ENCODE results near the gene ARHGEF16.

ARHGEF16 gene

DNA sequence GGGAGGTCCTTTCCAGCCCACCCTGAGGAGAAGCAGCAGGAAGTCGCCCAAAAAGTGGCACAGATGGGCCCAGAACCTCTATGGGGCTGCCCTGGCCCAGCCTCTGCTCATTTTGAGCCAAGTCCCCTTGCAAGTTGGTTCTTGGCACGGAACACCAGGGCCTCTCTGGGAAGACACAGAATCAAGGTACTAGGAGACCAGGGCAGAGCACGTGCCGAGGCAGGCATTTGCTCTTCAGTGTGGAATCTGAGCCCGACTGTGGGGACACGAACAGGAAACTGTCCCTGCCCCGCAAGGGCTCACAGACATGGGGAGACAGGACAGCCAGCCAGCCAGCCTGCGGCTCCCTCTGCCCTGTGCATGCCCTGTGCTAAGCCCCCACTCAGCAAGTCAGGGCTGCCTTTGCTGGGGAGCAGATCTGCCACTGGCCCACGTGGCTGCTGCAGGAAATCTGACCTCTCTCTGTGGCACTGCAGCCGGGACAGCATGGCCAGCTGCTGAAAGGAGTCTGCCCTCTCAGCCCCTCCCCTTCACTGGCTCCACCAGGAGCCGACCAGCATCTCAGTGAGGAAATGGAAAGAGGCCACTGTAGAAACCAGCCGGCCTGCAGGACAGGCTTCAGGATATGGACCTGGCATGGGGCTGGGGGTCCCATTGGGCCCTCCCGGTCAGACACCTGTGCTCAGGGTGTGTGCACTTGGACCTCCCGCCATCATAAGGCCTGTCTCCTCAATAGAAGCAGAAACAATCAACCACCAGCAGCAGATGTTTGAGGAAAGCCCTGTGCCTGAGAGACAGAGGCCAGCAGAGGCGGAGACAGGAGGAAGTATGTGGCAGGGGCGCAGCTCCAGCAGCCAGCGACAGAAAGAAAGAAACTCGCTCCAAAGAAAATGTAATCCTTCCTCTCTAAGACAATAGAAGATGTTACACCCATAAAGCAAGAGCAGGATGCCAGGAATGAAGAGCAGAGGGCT, 3.7 kb downstream of the ARHGEF16 start:
- no peak for DNase-seq

DNA sequence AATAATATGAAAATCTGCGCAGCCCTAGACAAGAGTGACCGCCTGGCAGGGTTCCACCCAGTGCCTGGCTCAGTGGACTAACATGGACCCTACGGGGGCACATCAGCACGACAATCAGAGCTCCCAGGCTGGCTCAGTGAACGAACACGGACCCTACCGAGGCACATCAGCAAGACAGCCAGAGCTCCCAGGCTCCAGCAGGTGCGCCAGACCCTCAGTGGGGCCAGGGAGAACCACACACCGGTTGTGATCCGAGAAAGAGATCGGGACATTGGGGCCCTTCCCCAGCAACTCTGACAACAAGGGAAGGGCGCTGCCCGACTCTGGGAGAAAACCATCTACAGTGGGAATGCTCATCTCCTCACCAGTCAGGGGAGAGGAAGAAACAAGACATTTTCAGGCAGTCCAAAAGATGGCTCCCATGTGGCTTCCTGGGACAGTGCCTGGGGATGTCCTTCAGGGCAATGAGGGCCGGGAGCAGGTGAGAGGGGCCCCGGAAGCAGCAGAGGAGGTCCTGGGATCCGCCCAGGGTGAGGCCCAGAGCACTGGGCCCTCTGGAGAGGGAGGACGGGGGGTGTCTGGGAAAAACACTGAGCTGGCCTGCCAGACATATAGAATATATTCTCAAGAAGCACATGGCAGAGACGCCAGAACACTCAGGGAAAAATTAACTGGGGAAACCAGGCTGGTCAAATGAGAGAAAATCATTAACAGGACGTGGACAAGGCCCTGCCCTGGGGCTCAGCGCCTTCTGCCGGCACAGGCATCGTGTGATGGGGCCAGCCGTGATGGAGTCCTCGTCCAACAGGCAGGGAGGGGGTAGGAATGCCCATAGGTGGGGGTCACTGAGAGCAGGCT, 4.8 kb downstream of the ARHGEF16 start:
- no peak for DNase-seq

DNA sequence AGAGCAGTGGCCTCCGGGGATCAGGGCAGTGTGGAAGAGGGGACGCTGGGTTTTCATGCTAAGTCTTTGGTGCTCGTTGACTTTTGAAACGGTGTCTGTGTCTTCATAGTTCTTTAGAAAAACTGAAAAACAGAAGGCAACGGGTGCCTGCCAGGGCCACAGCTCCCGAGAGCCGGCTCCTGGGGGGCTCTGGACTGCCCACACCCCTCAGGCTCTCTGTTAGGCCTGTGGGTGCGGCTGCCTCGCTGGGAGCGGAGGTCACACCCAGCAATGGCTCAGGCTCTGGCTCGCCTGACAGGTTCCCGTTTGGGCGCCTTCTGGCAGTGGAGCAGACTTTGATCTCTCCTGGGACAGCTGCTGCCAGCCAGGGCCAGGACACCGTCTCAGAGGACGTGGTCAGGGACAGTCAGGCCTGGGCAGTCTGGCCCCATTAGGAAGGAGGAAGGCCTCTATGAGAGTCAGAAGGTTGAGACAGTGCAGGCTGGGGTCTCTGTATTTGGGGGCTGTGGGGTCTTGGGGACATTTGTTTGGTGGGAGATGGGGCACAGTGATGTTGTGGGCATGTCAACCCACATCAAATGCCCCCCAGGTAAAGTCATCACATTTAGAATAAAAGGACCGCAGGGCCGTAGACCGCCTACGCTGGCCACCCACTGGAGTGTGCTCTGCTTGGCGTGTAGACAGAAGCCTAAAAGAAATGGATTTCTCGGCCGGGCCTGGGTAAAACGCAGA, 5.6 kb downstream of the ARHGEF16 start:
- no peak for DNase-seq

DNA sequence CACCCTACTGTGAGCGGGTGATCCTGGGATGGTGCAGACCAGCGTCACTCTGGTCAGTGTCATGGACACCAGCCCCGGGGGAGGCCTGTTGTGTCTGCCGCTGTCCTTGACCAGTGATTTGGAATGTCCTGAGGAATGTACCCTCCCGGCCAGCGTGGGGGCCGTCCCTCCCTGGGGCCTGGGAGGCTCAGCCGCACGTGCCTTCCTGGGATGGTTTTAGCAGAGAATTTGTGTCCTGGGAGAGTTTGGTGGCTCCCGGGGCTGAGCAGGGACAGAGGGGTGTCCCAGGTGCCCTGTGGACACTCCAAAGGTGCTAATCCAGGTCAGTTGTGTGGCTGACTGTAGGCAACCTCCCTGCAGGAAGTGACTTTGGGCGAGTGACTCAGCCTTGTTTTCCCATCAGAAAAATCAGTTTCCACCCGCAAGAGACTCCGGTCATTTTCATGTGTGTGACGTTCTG, 6.2 kb downstream of the ARHGEF16 start:
- no peak for DNase-seq

DNA sequence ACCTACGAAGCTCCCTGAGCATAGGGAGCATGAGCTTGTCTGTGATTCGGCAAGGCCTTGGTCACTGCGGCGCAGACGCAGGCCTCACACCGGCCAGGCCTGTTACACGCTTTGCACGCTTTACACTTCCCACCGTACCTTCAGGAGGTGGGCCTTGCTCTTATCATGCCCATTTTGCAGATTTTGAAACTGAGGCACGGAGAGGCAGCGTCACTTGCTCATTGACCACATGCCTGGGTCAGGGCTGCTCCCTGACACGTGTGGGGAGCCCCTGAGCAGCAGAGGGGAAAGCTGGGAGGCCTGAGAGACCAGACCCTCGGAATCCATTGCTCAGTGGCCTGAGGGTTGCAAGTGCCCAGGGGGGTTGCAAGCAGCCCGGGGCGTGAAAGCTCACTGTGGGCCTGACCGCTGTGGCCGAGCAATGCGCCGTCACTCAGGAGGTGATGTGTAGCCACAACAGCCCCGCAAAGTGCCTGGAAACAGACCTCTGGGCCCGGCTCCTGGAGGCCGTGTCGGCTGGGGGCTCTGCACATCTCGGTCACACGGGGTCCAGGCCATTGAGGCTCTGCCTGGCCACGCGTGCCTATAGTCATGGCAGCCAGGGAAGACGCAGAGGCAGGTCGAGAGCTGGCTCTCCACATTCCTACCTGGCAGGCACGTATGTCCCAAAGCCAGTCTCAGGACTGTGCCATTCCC, 6.9 kb downstream of the ARHGEF16 start:
- no peak for DNase-seq

DNA sequence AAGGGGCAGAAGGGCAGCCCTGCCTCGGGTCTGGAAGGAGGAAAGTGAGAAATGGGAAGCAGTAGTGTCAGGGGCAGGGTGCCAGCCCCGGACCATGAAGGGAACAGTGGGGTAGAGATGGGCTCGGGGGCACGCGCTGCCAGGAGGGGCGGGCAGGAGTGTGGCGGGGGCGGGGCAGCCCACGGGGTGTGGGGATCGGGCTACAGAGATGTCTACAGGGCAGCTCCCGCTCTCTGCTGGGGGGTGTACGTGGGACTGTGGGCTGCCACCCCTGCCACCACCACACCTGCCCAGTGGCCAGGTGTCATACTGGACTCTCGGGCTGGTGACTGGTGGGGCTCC, 7.4 kb downstream of the ARHGEF16 start:
- DNase-seq: no peak

DNA sequence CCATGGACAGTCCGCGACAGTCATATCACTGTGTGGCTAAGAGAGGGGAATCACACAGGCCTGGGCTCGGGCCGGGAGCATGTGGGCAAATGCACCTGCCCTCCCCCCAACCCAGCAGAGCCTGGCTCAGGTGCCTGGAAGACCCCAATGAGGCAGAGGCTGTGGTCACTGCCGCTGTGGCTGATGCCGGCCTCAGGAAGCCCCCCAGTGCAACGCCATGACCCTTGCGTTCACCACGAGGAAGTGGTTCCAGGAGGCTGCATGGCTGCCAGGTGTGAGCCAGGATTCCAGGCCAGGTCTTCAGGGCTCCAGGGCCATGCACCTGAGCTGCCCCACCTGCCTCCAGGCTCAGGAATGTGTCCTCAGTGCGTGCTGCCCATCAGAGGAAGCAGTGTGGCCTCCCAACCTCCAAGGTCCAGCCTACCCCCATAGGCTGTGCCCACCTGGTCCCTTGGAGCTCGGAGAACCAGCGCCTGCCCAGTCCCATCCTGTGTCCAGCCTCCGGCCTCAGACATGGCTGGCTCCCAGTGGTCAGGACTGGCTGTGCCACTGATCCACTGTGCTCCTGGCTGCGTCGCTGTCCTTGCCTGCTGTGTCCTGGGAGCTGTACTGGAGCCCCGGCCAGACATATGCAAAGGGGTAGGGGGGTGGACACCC, 8.0 kb downstream of the ARHGEF16 start:
- DNase-seq: no peak

DNA sequence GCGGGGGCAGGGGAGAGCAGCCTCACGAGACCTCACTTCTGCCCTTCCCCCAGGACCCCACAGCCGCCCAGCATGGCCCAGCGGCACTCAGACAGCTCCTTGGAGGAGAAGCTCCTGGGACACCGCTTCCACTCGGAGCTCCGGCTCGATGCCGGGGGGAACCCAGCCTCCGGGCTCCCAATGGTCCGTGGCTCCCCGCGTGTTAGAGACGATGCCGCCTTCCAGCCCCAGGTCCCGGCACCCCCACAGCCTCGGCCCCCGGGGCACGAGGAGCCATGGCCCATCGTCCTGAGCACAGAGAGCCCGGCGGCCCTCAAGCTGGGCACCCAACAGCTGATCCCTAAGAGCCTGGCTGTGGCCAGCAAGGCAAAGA, 8.5 kb downstream of the ARHGEF16 start:
- DNase-seq: no peak

DNA sequence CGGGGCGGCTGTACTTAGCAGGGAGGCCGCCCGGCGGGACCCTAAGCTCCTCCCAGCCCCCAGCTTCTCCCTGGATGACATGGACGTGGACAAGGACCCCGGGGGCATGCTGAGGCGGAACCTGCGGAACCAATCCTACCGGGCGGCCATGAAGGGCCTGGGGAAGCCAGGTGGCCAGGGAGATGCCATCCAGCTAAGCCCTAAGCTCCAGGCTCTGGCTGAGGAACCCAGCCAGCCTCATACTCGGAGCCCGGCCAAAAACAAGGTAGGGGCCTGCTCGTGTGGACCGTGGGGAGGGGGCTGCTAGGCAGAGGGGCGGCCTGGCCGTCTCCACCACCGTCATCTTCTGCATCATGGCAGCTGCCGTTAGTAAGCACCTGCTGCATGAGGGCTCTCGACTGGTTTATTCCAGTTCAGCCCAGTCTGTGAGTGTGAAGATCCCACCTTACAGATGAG, 9.0 kb downstream of the ARHGEF16 start:
- no peak for DNase-seq

DNA sequence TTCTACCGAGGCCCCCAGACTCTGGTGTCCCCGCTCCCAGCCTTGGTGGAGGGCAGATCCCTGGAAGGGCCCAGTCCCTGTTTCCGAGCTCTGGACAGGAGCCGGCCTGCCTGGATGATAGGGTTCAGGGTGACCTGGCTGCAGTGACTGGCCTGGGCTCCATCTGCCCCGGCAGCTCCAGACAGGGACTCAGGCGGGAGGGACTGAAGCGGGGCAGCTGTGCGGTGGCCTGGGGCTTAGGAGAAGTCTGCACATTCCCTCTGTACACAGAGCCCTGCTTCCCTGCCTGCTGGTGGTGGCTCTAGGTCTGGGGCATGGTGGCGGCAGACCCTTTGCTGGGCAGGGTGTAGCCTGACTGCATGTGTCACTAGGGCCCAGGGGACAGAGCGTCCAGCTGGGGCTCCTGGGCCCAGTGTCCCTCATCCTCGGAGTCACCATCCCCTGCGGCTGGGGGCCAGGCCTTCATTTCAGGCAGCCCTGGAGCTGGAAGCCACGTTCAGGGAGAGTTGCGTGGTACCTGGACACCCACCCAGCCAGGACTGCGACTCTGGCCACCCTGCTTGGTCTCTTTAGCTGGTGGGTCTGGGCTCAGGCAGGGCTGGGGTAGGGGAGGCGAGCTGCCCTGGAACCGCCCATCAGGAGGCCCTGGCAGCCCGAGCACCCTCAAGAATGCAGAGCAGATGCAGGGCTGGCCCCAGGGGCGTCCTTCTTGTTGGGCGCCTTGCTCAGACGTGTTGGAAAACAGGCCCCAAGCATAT, 9.6 kb downstream of the ARHGEF16 start:
- DNase-seq: no peak

DNA sequence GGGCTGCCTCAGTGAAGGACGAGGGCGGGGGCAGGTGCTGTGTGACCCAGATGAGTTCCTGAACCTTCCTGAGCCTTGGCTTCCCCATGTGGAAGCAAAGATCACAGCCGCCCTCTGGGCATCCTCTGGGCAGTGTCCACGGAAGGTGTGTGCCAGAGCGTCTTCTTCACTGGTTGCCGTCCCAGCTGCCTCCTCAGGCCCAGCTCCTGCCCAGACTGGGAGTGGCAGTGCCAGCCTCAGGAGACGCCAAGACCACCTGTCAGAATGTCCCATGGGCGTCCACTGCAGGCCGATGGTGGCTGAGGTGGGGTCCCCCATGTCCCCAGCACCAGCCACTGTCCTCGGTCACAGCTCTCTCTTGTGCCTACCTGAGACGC, 10.2 kb downstream of the ARHGEF16 start:
- DNase-seq: no peak

DNA sequence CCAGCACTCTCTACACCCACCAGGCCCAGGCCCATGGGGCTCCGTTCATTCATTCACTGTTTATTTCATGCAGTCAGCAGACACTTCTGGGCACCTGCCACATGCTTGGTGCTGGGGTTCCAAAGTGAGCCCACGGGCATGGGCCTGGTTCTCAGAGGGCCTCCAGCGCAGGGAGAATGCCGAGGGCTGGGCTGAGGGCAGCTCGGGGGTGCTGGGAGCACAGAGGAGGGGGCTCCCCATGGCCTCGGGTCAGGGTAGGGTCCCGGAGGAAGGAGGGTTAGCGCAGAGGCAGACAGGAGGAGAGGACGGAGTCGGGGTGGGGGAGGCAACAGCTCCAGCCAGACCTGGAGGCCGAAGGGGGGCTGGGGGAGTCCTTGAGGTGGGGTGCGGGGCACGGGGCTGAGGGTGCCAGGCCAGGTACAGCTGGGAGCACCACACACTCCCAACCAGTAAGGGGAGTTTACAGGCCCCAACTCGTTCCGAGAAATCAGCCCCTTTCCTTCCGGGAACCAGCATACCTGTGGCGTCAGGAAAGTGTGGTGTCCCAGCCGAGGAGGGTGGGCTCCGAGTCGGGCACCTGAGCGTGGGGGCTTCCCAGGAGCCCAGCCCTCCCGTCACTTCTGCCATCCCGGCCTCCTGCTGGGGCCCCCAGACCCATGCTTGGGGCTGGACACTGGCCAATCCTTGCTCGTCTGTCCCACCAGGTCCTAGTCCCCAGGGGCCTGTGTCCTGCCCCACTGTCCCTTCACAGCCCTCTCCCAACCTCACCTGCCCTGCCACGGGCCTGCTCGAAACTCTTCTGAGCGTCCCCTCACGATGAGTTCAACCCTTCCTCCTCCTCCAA, 10.8 kb downstream of the ARHGEF16 start:
- DNase-seq: no peak

DNA sequence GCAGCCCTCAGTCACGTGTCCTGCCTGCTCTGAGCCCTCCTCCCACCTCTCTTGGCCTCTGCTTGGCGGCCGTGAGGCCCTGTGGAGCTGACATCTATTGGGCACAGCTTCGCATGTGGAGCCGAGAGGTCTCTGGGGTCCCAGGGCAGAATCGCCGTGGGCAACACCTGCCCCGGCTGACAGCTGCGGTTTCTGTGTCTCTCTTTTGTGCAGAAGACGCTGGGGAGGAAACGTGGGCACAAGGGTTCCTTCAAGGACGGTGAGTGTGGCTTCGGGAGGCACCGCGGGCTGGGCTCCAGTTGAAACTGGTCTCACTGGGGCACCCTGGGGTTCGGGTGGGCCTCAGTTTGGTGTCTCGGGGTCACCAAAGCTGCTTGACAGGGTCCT, 11.5 kb downstream of the ARHGEF16 start:
- no peak for DNase-seq

DNA sequence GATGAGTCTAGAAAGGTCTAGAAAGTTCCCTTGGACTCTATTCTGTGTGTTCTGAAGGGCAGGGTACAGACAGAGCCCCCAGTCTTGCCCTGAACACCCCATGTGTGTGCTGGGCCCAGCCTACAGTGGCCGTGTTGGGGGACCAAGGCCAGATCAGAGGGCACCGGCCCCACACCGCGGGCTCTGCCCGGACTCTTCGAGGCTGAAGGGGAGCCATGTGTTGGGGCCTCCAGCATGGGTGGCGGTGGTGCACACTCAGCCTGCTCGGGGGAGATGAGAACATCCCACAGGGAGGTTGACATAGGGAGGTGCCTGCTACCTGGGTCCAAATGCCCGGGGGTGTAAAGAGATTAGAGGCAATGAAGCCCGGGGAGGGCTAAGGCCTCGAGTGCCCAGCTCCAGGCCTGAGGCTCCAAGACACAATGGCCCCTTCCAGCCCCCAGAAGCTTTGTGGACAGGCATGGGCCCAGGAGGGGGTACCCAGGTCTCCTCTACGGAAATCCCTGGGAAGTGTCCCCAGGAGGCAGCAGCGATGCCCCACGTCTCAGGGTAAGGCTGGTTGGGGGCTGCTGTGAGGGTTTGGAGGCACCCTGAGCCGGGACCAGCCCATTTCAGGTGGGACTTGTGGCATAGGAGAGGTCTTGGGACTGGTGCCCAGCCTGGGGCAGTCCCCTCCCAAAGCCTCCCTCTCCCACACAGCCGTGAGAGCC, 12.1 kb downstream of the ARHGEF16 start:
- DNase-seq: no peak

DNA sequence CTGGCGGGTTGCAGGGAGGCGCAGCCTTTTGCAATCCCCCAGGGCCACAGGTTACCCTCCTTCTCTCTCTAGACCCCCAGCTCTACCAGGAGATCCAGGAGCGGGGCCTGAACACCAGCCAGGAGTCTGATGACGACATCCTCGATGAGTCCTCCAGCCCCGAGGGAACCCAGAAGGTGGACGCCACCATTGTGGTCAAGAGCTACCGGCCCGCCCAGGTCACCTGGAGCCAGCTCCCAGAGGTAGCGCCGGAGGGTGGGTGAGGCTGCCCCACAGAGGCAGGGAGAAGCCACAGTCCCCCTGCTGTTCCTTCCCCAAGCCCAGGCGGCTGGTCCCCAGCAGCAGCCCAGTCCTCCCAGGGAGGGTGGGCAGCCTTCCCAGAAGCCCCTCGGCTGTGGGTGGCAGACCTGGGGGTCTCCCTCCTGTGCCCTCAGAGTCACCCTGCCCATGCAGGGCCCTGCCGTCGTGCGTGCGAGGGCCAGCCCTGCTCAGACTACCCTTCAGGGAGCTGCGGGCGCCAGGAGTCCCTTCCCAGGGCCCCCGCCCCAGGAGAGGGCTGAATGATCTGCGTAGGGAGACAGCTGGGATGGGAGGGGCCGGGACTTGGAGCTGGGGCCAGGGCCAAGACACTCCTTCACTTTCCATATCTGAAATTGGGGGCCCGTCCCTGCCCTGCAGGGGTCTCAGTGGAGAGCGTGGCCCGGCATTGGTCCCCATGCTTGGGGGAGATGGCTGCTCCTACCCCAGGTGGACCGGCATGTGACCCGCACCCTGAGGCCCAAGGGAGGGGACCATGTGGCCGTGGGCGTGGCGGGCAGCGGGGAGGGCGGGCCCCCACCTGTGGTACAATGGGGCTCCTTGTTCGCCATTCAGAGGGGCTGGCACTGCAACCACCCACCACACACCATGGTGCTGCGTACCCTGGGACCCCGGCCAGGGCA, 12.9 kb downstream of the ARHGEF16 start:
- DNase-seq: no peak

DNA sequence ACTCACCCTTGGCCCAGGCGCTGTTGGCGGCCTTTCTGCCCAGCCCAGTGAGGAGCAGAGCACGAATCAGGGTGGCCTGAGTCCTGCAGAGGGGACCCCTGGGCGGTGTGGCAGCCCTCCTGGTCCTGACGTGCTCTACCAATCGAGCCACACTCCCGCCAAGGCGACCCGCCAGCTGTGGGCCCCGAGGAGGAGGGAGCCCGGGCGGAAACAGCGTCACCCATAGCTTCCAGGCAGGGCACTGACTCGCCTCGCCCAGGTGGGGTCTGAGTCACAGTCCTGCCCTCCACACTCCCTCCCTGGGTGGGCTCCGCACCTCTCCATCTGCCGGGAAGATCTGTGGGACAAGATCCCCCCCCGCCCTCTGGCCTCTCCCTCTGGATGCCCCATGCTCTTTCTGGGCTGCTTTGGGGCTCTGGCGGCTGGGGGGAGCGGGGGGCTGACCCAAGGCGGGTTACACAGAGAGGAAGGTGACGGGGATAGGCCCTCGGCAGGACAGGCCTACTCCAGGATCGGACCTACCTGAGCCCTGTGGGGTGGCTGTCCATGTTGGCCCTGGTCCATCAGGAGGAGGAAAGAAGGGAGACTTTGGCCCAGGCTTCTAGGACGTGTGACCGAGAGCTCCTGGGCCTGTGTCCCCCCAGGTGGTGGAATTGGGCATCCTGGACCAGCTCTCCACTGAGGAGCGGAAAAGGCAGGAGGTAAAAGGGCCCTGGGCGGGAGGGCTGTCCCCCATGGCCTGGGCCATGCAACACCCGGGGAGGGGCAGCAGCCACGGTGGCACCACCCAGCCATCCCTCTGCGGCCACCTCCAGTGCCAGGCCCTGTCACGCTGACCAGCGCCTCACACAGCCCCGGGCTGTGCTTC, 14.0 kb downstream of the ARHGEF16 start:
- DNase-seq: no peak

DNA sequence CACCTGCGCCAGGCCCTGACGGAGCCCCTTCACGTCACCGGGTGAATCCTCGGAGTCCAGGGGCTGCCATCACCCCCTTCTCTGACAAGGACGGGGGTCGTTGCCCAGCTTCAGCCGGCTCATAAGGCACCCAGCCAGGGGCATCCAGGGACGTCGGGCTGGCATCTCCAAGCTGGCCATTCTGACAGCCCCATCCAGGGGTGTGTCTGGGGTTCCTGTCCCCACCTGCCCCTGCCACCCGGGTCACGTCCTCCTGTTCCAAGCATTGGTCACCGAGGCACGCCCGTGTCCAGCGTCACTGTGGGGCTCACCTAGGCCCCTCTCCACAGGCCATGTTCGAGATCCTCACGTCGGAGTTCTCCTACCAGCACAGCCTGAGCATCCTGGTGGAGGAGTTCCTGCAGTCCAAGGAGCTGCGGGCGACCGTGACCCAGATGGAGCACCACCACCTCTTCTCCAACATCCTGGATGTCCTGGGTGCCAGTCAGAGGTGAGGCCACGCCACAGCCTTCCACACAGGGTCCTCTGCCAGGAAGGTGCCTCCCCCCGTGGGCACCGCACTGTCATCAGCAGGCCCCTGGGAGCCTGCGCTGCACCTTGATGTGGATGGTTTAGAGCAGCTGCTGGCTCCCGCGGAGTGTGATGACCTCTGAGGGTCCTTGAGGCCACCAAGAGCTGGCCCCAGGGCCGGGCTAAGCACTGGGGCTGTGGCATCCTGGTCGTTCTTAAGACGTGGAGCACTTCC, 14.8 kb downstream of the ARHGEF16 start:
- DNase-seq: no peak

Data from inflammatory macrophage treated with lipopolysaccharide for 1 hour (primary cell).